A549 (cell line): ENCODE data around the gene SDC4. TPM values are rescaled to one million over a fixed set of nuclear protein-coding genes. Genes with fewer than 3 reads are reported as not detected.

Experiments used
- ATAC-seq, 2 experiments: fragments of 200-7000 bp in 1 of 2; fragments of >200 bp in 1 of 2; cut with Nextera tagmentation in 1 of 2; cut with Tn5 transposase in 1 of 2; 3 replicates each; pipeline versions ENCODE4 v1.8.0 to v1.9.1; 2018 to 2020; ENCODE audit warnings: mild to moderate bottlenecking in 1 of 2, moderate library complexity in 1 of 2
- CTCF ChIA-PET: fragments of 300-600 bp; sonication (Branson Sonifier 250); formaldehyde crosslinking; extraction: SDS; loops from one replicate; lab custom pipeline; 2021; ENCODE audit warnings: antibody characterized with exemption, inconsistent platforms; lab: Yijun Ruan, JAX
- POLR2A ChIA-PET: fragments of 350-600 bp; formaldehyde crosslinking; extraction: SDS; loops from one replicate; lab custom pipeline; 2021; ENCODE audit warnings: antibody characterized with exemption, inconsistent platforms; lab: Yijun Ruan, JAX
- DNase-seq, 2 experiments: peaks; one replicate each; pipeline versions ENCODE4 v3.0.0 to v3.0.0-alpha.2; 2011 to 2016; ENCODE audit warnings: low read depth in 1 of 2, low spot score in 1 of 2
- FAIRE-seq: peaks from 2 replicates; lab custom pipeline; 2011; peaks lifted over from hg19 to GRCh38; lab: Jason Lieb, UNC
- H3K27ac ChIP-seq, 2 experiments: fragments of >200 bp; sonication (Bioruptor Twin); formaldehyde crosslinking; 3 replicates each; pipeline ENCODE4 v1.5.1; 2016 to 2017
- H3K4me1 ChIP-seq: fragments of >200 bp; sonication (Bioruptor Twin); formaldehyde crosslinking; 3 replicates; pipeline ENCODE4 v1.6.1; 2016
- H3K4me2 ChIP-seq: fragments of >200 bp; sonication (Bioruptor Twin); formaldehyde crosslinking; 3 replicates; pipeline ENCODE4 v1.6.1; 2016
- H3K4me3 ChIP-seq: fragments of >200 bp; sonication (Bioruptor Twin); formaldehyde crosslinking; 3 replicates; pipeline ENCODE4 v1.5.1; 2016
- H3K9me3 ChIP-seq: fragments of >200 bp; sonication (Bioruptor Twin); formaldehyde crosslinking; 3 replicates; pipeline ENCODE4 v1.6.1; 2016
- CBX8 ChIP-seq: fragments of 200-600 bp; sonication (generic); IDR thresholded peaks from 2 replicates; pipeline ENCODE4 v1.6.1; 2016
- E2F6 ChIP-seq: IDR thresholded peaks from 2 replicates; pipeline ENCODE4 v1.6.1; 2012; ENCODE audit warnings: low read depth, borderline replicate concordance
- EHF ChIP-seq: fragments of 250-450 bp; sonication (Bioruptor Pico); IDR thresholded peaks from 2 replicates; pipeline ENCODE4 v1.5.0; 2020; ENCODE audit warnings: mild to moderate bottlenecking
- FOSB ChIP-seq: fragments of 250-450 bp; sonication (Bioruptor Pico); IDR thresholded peaks from 2 replicates; pipeline ENCODE4 v1.5.0; 2020; ENCODE audit warnings: mild to moderate bottlenecking, moderate library complexity
- FOSL2 ChIP-seq, 2 experiments: fragments of 450-650 bp in 1 of 2; fragments of >200 bp in 1 of 2; sonication (Bioruptor Twin) in 1 of 2; formaldehyde crosslinking; IDR thresholded peaks; 2 replicates each; pipeline versions ENCODE4 v1.5.0 to v1.6.1; 2016 to 2020; ENCODE audit warnings: mild to moderate bottlenecking in 1 of 2, moderate library complexity in 1 of 2
- HDAC2 ChIP-seq: fragments of 200-600 bp; sonication (generic); IDR thresholded peaks from 2 replicates; pipeline ENCODE4 v1.6.1; 2016
- HEYL ChIP-seq: fragments of 250-450 bp; sonication (Bioruptor Pico); IDR thresholded peaks from 2 replicates; pipeline ENCODE4 v1.8.0; 2021; ENCODE audit warnings: mild to moderate bottlenecking, moderate library complexity
- HOXA7 ChIP-seq: fragments of 250-450 bp; sonication (Bioruptor Pico); IDR thresholded peaks from 2 replicates; pipeline ENCODE4 v1.5.0; 2020; ENCODE audit warnings: mild to moderate bottlenecking, moderate library complexity
- RARB ChIP-seq: fragments of 250-450 bp; sonication (Bioruptor Pico); IDR thresholded peaks from 2 replicates; pipeline ENCODE4 v1.8.0; 2021; ENCODE audit warnings: mild to moderate bottlenecking, moderate library complexity
- RFX5 ChIP-seq: fragments of 450-650 bp; IDR thresholded peaks from 2 replicates; pipeline ENCODE4 v1.7.1; 2014; ENCODE audit warnings: antibody characterized with exemption, mild to moderate bottlenecking, moderate library complexity
- SMC3 ChIP-seq: fragments of >200 bp; sonication (Bioruptor Twin); formaldehyde crosslinking; IDR thresholded peaks from 3 replicates; pipeline ENCODE4 v1.6.1; 2018; ENCODE audit warnings: inconsistent platforms
- TP53 ChIP-seq: fragments of 250-450 bp; sonication (Bioruptor Pico); IDR thresholded peaks from 2 replicates; pipeline ENCODE4 v1.5.0; 2021; ENCODE audit warnings: mild to moderate bottlenecking, moderate library complexity
- USF2 ChIP-seq: fragments of 450-650 bp; IDR thresholded peaks from 2 replicates; pipeline ENCODE4 v1.6.1; 2014; ENCODE audit warnings: antibody characterized with exemption
- ZC3H11A ChIP-seq: fragments of 450-650 bp; IDR thresholded peaks from 2 replicates; pipeline ENCODE4 v1.6.1; 2014; ENCODE audit warnings: antibody characterized with exemption, mild to moderate bottlenecking
- ZSCAN20 ChIP-seq: fragments of 250-450 bp; sonication (Bioruptor Pico); IDR thresholded peaks from 2 replicates; pipeline ENCODE4 v1.8.0; 2022; ENCODE audit warnings: mild to moderate bottlenecking, moderate library complexity
- WGBS: methylation state at CpG from one replicate; pipeline ENCODE4 v1.1.6; 2017; ENCODE audit errors: missing lambda C conversion rate; 5-methylcytosine and 5-hydroxymethylcytosine counted together
- polyA plus RNA-seq, 4 experiments: library from polyadenylated mRNA; depleted of rRNA in 3 of 4; stranded (reverse); fragments of >200 nt; fragmentation: RNase III in 1 of 4; extraction: RNeasy Plus Mini Kit Qiagen cat#74134 plus additional on column Dnase treatment in 1 of 4; gene quantifications; 2 replicates in 3 of 4; 3 replicates in 1 of 4; pipeline ENCODE4 v1.2.3, GENCODE V29; 2011 to 2017
- TF ChIP-seq, protein P1 (sequence below): IDR thresholded peaks from 2 replicates; pipeline ENCODE4 v1.6.1; 2012
- TF ChIP-seq, protein P2 (sequence below): fragments of >200 bp; sonication (Bioruptor Twin); formaldehyde crosslinking; IDR thresholded peaks from 3 replicates; pipeline ENCODE4 v1.6.1; 2016

The SDC4 gene
- polyA plus RNA-seq, 2 of the 4 experiments (the other 2 are of a cell fraction): 27.4 to 35.6 TPM

- H3K4me3 ChIP-seq: no peak overlapping the region
- ChIA-PET CTCF (interaction anchor here (1.2 to 12.1 kb wide), 7 partner anchors 15 to 393 kb away, joined by 3 to 240 read pairs (median 72); partner anchors contain the start of gene SYS1), POLR2A (interaction anchor here (0.6 kb wide), 1 partner anchor 39 kb away, joined by 3 read pairs; the partner anchor contains the start of gene PIGT)
- no peak overlapping the region for H3K27ac ChIP-seq
- no peaks in the 10 kb centered on the region for H3K9me3 ChIP-seq
- WGBS: 85% methylated on average over 11 of the region's 11 CpGs
- no peak for ATAC-seq
- TF ChIP-seq RARB: no peak
- no peak for TF ChIP-seq CBX8
- TF ChIP-seq EHF: no peak
- no peak overlapping the region for H3K4me2 ChIP-seq
- no peak for DNase-seq
- FAIRE-seq: no peak
- no peaks in the 10 kb centered on the region for H3K4me1 ChIP-seq
Measured at GRCh38 chr20:45377269-45377668, 29.0 kb upstream of the SDC4 start.

DNA sequence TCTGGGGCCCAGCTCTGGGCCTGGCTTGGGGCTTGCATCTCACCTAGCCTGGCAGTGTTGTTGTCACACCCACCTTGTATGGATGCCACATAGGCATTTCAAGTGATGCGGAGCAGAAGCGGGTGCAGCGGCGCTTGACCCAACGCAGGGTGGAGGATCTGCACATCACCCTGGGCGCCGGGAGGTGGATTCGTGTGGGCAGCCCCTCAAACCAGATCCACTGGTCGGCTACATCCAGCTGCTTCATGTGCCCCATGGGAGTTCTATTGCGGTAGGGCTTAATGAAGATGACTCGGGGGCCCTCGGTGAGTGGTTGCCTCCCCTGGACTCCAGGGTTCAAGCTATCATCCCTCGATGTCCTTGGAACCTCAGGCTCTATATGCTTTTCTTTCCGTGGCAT is 26.7 kb upstream of the SDC4 start:
- CTCF ChIA-PET: interaction anchor here (1.4 to 12.1 kb wide), 17 partner anchors 9 to 396 kb away, joined by 3 to 240 read pairs (median 15); partner anchors contain the start of genes DBNDD2, SDC4 and SYS1

GRCh38 chr20:45374101-45374467 is 25.9 kb upstream of the SDC4 start:
- DNase-seq (no peak), FAIRE-seq (no peak), ATAC-seq (no peak)
- ChIA-PET POLR2A (interaction anchor here (0.9 to 1.9 kb wide), 4 partner anchors 11 to 62 kb away, joined by 3 to 9 read pairs (median 4); partner anchors contain the start of gene SYS1), CTCF (interaction anchor here (0.5 to 12.1 kb wide), 46 partner anchors 9 to 402 kb away, joined by 3 to 240 read pairs (median 6); partner anchors contain the start of genes DBNDD2, SDC4 and SYS1)
- H3K9me3 ChIP-seq: no peaks in the 10 kb centered on the region
- WGBS: 42% methylated on average over 9 of the region's 9 CpGs
- H3K4me1 ChIP-seq: no peaks in the 10 kb centered on the region
- TF ChIP-seq ZC3H11A: no peak
- peak overlapping the region; percentile 43; the same call in 2 of the 3 replicates for H3K4me3 ChIP-seq
- H3K27ac ChIP-seq: no peak overlapping the region
- H3K4me2 ChIP-seq: peak overlapping the region; percentile 76

More for the DNA sequence above, 26.7 kb upstream of the SDC4 start:
- Histone ChIP-seq H3K4me2 (no peak overlapping the region), H3K4me1 (no peaks in the 10 kb centered on the region), H3K9me3 (no peaks in the 10 kb centered on the region), H3K27ac (no peak overlapping the region), H3K4me3 (no peak overlapping the region)
- POLR2A ChIA-PET: interaction anchor here (1.9 kb wide), 1 partner anchor 12 kb away, joined by 9 read pairs; the partner anchor contains the start of gene SYS1
- ATAC-seq (no peak), DNase-seq (no peak), FAIRE-seq (no peak)
- no peak for TF ChIP-seq FOSB
- no peak for TF ChIP-seq HDAC2
- no peak for TF ChIP-seq ZSCAN20 (CRISPR knock-in tag)
- no peak for TF ChIP-seq E2F6
- TF ChIP-seq, protein P1, sequence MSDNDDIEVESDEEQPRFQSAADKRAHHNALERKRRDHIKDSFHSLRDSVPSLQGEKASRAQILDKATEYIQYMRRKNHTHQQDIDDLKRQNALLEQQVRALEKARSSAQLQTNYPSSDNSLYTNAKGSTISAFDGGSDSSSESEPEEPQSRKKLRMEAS: no peak
- no peak for TF ChIP-seq SMC3
- TF ChIP-seq TP53 (CRISPR knock-in tag): no peak
- TF ChIP-seq RFX5: no peak
- TF ChIP-seq HEYL (CRISPR knock-in tag): no peak
- TF ChIP-seq FOSL2 (IDR thresholded peaks at IDR 0.05): no peak
- no peak for TF ChIP-seq FOSL2 (CRISPR knock-in tag; IDR thresholded peaks at IDR 0.05)
- TF ChIP-seq USF2: no peak
- no peak for TF ChIP-seq HOXA7 (CRISPR knock-in tag)
- TF ChIP-seq, protein P2, sequence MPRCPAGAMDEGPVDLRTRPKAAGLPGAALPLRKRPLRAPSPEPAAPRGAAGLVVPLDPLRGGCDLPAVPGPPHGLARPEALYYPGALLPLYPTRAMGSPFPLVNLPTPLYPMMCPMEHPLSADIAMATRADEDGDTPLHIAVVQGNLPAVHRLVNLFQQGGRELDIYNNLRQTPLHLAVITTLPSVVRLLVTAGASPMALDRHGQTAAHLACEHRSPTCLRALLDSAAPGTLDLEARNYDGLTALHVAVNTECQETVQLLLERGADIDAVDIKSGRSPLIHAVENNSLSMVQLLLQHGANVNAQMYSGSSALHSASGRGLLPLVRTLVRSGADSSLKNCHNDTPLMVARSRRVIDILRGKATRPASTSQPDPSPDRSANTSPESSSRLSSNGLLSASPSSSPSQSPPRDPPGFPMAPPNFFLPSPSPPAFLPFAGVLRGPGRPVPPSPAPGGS: no peak
- 85% methylated on average over 12 of the region's 14 CpGs for WGBS
